ENCODE results near the gene MTMR12. TPM values are rescaled to one million over a fixed set of nuclear protein-coding genes. Genes with fewer than 3 reads are reported as not detected.
"Not testable (repeated sequence)": the region's sequence is repeated elsewhere in the genome, so short reads cannot be mapped to it uniquely, and the experiment has no call there.

Gene MTMR12
- polyA plus RNA-seq, 1 donor, result 19.1 TPM

DNA sequence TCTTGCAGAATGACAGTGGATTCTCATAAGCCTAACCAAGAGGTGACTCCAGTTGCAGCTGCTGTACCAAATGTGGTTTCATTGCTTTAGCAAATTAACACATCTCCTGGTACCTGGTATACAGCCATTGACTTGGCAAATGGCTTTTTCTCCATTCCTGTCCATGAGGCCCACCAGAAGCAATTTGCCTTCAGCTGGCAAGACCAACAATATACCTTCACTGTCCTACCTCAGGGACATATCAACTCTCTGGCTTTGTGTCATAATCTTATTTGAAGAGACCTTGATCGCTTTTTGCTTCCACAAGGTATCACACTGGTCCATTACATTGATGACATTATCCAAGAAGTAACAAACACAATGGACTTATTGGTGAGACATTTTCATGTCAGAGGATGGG is 22.8 kb downstream of the MTMR12 start:
- not testable (repeated sequence) for H3K27ac ChIP-seq (ENCODE audit: low read length); H3K4me3 ChIP-seq (ENCODE audit: low read length); DNase-seq; H3K9me3 ChIP-seq (ENCODE audit: control insufficient read depth, low read depth, low read length); H3K27me3 ChIP-seq (ENCODE audit: control insufficient read depth, insufficient read depth, low read length); H3K4me1 ChIP-seq (ENCODE audit: control insufficient read depth, insufficient read depth, low read length)
- no CpG with 5 or more reads among the region's 1 CpG for WGBS (ENCODE audit: insufficient coverage, low lambda C conversion rate)
- H3K36me3 ChIP-seq (ENCODE audit: control insufficient read depth, insufficient read depth, low read length), result peaks cover 17% of the 10 kb centered on the region

DNA sequence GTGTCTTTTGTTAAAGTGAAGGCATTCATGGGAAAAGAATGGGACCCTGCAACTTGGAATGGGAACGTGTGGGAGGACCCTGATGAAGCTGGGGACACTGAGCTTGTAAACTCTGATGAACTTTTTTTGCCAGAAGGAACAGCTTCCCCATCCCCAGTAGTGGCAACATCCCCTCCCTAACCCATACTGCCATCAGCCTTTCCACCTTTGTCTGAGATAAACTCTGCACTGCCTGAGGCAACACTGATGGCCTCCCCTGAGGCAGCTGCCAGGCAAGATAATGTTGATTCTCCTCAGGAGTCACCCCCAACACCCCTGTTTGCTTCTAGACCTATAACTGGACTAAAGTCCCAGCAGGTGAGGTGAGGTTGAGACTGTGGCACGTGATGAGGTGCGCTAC is 24.6 kb downstream of the MTMR12 start:
- not testable (repeated sequence) for H3K4me3 ChIP-seq (ENCODE audit: low read length); H3K9me3 ChIP-seq (ENCODE audit: control insufficient read depth, low read depth, low read length); H3K4me1 ChIP-seq (ENCODE audit: control insufficient read depth, insufficient read depth, low read length); H3K36me3 ChIP-seq (ENCODE audit: control insufficient read depth, insufficient read depth, low read length); H3K27ac ChIP-seq (ENCODE audit: low read length); H3K27me3 ChIP-seq (ENCODE audit: control insufficient read depth, insufficient read depth, low read length); DNase-seq
- WGBS (ENCODE audit: insufficient coverage, low lambda C conversion rate), result no CpG with 5 or more reads among the region's 3 CpGs

DNA sequence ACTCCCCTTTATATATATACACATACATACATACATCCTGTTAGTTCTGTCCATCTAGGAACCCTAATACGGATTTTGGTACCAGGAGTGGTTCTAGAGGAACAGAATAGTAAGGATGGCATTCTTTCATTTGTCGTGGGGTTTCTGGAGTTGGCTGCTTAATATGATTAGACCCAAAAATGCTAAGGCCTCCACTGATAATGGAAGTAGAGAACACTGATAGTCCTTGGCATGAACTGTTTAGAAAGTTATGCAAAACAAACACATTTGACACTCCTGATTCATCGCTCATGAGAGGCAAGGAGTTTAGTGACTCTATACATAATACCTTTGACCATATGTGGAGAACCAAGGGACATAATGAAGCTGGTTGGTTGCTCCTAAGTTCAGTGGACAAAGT is 25.2 kb downstream of the MTMR12 start:
- H3K27me3 ChIP-seq (ENCODE audit: control insufficient read depth, insufficient read depth, low read length); H3K36me3 ChIP-seq (ENCODE audit: control insufficient read depth, insufficient read depth, low read length); H3K27ac ChIP-seq (ENCODE audit: low read length); H3K9me3 ChIP-seq (ENCODE audit: control insufficient read depth, low read depth, low read length); H3K4me3 ChIP-seq (ENCODE audit: low read length); DNase-seq; H3K4me1 ChIP-seq (ENCODE audit: control insufficient read depth, insufficient read depth, low read length): not testable (repeated sequence)
- WGBS (ENCODE audit: insufficient coverage, low lambda C conversion rate), result no CpG with 5 or more reads among the region's 3 CpGs

DNA sequence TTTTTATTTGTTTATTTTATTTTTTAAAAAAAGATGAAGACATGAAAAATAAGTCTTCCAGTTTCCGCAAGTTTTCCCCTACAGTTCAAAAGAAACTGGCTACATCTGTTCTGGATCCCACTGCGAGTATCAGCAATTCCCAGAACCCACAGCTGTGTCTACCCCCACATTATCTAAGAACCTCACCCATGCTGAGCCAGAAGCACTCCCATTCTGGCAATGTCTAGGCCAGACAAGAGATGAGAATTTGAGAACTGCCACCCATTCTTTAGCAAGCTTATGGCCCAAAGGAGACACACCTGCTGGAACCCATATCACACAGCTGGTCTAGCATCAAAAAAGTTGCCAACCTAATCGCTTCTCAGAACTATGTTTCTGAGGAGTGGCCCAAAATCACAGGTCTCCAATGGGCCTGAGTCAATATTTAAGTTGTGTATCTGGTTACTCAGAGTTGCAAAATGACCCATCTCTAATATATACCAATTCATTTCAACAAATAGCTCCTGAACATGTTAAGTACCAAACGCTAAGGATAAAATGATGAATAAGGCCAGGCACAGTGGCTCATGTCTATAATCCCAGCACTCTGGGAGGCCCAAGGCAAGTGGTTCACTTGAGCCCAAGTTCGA is 27.1 kb downstream of the MTMR12 start:
- no peak for DNase-seq
- Histone ChIP-seq H3K4me1 (ENCODE audit: control insufficient read depth, insufficient read depth, low read length) (no peaks in the 10 kb centered on the region), H3K27me3 (ENCODE audit: control insufficient read depth, insufficient read depth, low read length) (no peaks in the 10 kb centered on the region), H3K36me3 (ENCODE audit: control insufficient read depth, insufficient read depth, low read length) (no peaks in the 10 kb centered on the region), H3K4me3 (ENCODE audit: low read length) (no peak overlapping the region), H3K9me3 (ENCODE audit: control insufficient read depth, low read depth, low read length) (no peaks in the 10 kb centered on the region), H3K27ac (ENCODE audit: low read length) (no peak overlapping the region)
- WGBS (ENCODE audit: insufficient coverage, low lambda C conversion rate), result 100% methylated on average over 1 of the region's 5 CpGs

GRCh38 chr5:32283539-32284377 is 29.0 kb downstream of the MTMR12 start:
- H3K36me3 ChIP-seq (ENCODE audit: control insufficient read depth, insufficient read depth, low read length), result peaks cover 4% of the 10 kb centered on the region
- no peaks in the 10 kb centered on the region for H3K27me3 ChIP-seq (ENCODE audit: control insufficient read depth, insufficient read depth, low read length)
- H3K9me3 ChIP-seq (ENCODE audit: control insufficient read depth, low read depth, low read length), result no peaks in the 10 kb centered on the region
- no peak for DNase-seq
- no peak overlapping the region for H3K4me3 ChIP-seq (ENCODE audit: low read length)
- 100% methylated on average over 2 of the region's 9 CpGs for WGBS (ENCODE audit: insufficient coverage, low lambda C conversion rate)
- H3K27ac ChIP-seq (ENCODE audit: low read length), result no peak overlapping the region
- no peaks in the 10 kb centered on the region for H3K4me1 ChIP-seq (ENCODE audit: control insufficient read depth, insufficient read depth, low read length)

- H3K4me1 ChIP-seq (ENCODE audit: control insufficient read depth, insufficient read depth, low read length), result no peaks in the 10 kb centered on the region
- no peaks in the 10 kb centered on the region for H3K27me3 ChIP-seq (ENCODE audit: control insufficient read depth, insufficient read depth, low read length)
- H3K36me3 ChIP-seq (ENCODE audit: control insufficient read depth, insufficient read depth, low read length), result peaks cover 4% of the 10 kb centered on the region
- no CpG with 5 or more reads among the region's 1 CpG for WGBS (ENCODE audit: insufficient coverage, low lambda C conversion rate)
- no peaks in the 10 kb centered on the region for H3K9me3 ChIP-seq (ENCODE audit: control insufficient read depth, low read depth, low read length)
- no peak overlapping the region for H3K27ac ChIP-seq (ENCODE audit: low read length)
- H3K4me3 ChIP-seq (ENCODE audit: low read length), result no peak overlapping the region
- no peak for DNase-seq
These were observed 29.7 kb downstream of the MTMR12 start for GRCh38 chr5:32283061-32283460.

- H3K4me1 ChIP-seq (ENCODE audit: control insufficient read depth, insufficient read depth, low read length), result no peaks in the 10 kb centered on the region
- DNase-seq, result no peak
- H3K9me3 ChIP-seq (ENCODE audit: control insufficient read depth, low read depth, low read length), result no peaks in the 10 kb centered on the region
- H3K36me3 ChIP-seq (ENCODE audit: control insufficient read depth, insufficient read depth, low read length), result peaks cover 4% of the 10 kb centered on the region
- no peak overlapping the region for H3K27ac ChIP-seq (ENCODE audit: low read length)
- no peak overlapping the region for H3K4me3 ChIP-seq (ENCODE audit: low read length)
- 100% methylated on average over 1 of the region's 6 CpGs for WGBS (ENCODE audit: insufficient coverage, low lambda C conversion rate)
- H3K27me3 ChIP-seq (ENCODE audit: control insufficient read depth, insufficient read depth, low read length), result no peaks in the 10 kb centered on the region
These were observed 30.1 kb downstream of the MTMR12 start for GRCh38 chr5:32282633-32283032.

DNA sequence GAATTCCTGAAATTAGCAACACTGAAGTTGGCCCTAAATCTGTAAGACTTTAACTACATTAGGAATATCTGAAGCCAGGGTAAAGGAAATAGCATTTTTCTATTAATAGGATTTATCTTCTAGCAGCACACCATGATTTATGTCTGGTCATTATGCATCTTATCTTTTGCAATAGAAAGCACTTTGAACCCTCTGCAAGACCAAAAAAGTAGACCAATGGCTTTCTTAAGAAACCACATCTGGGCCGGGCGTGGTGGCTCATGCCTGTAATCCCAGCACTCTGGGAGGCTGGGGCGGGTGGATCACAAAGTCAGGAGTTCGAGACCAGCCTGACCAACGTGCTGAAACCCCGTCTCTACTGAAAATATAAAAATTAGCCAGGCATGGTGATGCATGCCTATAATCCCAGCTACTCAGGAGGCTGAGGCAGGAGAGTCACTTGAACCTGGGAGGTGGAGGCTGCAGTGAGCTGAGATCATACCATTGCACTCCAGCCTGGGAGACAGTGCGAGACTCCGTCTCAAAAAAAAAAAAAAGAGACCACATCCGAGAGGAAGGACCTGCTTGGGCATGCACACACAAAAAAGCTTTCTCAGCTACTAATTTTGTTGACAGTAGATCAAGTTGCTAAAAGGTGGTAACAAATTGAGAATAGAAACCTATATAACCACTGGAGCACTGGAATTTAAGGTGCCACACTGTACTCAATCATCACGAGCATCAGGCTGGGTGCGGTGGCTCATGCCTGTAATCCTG is 31.2 kb downstream of the MTMR12 start:
- peak; percentile 35 to 51 for DNase-seq
- H3K27ac ChIP-seq (ENCODE audit: low read length); H3K36me3 ChIP-seq (ENCODE audit: control insufficient read depth, insufficient read depth, low read length); H3K4me1 ChIP-seq (ENCODE audit: control insufficient read depth, insufficient read depth, low read length); H3K27me3 ChIP-seq (ENCODE audit: control insufficient read depth, insufficient read depth, low read length); H3K9me3 ChIP-seq (ENCODE audit: control insufficient read depth, low read depth, low read length); H3K4me3 ChIP-seq (ENCODE audit: low read length): not testable (repeated sequence)
- no CpG with 5 or more reads among the region's 11 CpGs for whole genome bisulfite sequencing (ENCODE audit: insufficient coverage, low lambda C conversion rate)

DNA sequence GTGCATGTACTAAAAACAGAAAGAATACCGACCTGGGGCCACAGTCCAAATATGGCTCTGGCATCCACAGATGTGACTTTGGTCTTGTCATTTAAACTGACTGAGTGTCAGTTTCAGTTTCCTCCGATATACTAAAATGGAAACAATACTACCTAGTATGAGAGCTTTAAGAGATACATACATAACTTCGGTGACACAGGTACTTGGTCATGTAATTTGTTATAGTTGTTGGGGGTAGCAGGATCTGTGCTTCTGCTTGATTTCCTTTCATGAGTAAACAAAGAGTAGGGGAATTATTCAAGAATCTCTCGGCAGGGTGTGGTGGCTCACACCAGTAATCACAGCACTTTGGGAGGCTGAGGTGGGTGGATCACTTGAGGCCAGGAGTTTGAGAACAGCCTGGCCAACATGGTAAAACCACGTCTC is 32.1 kb downstream of the MTMR12 start:
- H3K36me3 ChIP-seq (ENCODE audit: control insufficient read depth, insufficient read depth, low read length), result peaks cover 4% of the 10 kb centered on the region
- no CpG with 5 or more reads among the region's 5 CpGs for WGBS (ENCODE audit: insufficient coverage, low lambda C conversion rate)
- H3K9me3 ChIP-seq (ENCODE audit: control insufficient read depth, low read depth, low read length), result no peaks in the 10 kb centered on the region
- H3K4me1 ChIP-seq (ENCODE audit: control insufficient read depth, insufficient read depth, low read length), result peaks cover 4% of the 10 kb centered on the region
- H3K4me3 ChIP-seq (ENCODE audit: low read length), result no peak overlapping the region
- no peaks in the 10 kb centered on the region for H3K27me3 ChIP-seq (ENCODE audit: control insufficient read depth, insufficient read depth, low read length)
- no peak for DNase-seq
- H3K27ac ChIP-seq (ENCODE audit: low read length), result no peak overlapping the region

DNA sequence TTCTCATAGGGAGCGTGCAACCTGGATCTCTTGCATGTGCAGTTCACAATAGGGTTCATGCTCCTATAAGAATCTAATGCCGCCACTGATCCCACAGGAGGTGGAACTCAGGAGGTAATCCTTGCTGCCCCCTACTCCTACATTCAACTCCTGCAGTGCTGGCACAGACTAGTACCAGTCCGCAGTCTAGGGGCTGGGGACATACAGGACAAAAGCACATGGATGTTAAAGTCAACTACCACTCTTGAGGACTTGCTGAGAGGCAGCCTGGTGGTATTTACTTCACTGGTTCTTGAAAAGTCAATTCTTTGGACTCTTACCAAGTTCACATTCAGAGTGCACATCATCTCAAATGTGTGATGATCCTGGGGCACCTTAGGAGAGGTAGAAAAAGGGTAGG is 33.0 kb downstream of the MTMR12 start:
- Histone ChIP-seq H3K9me3 (ENCODE audit: control insufficient read depth, low read depth, low read length) (no peaks in the 10 kb centered on the region), H3K27ac (ENCODE audit: low read length) (no peak overlapping the region), H3K4me3 (ENCODE audit: low read length) (no peak overlapping the region), H3K27me3 (ENCODE audit: control insufficient read depth, insufficient read depth, low read length) (no peaks in the 10 kb centered on the region), H3K4me1 (ENCODE audit: control insufficient read depth, insufficient read depth, low read length) (peaks cover 8% of the 10 kb centered on the region), H3K36me3 (ENCODE audit: control insufficient read depth, insufficient read depth, low read length) (peaks cover 4% of the 10 kb centered on the region)
- no peak for DNase-seq
- no CpG with 5 or more reads among the region's 3 CpGs for WGBS (ENCODE audit: insufficient coverage, low lambda C conversion rate)
